Epithelial cell of proximal tubule (primary cell): ENCODE results near the gene POLR1A. TPM values are rescaled to one million over a fixed set of nuclear protein-coding genes. Genes with fewer than 3 reads are reported as not detected.

Experiments used
- DNase-seq: peaks from one replicate; pipeline ENCODE4 v3.0.0-alpha.2; 2011; ENCODE audit warnings: low read depth
- H3K4me3 ChIP-seq: 2 replicates; pipeline ENCODE4 v1.5.1; 2011; ENCODE audit warnings: low read depth, mild to moderate bottlenecking, low read length
- CTCF ChIP-seq: conservative IDR thresholded peaks from 2 replicates; pipeline ENCODE4 v1.5.1; 2012; ENCODE audit warnings: low read depth, mild to moderate bottlenecking, low read length
- total RNA-seq: library from RNA; depleted of rRNA; stranded (reverse); fragments of >200 nt; gene quantifications from 2 replicates; pipeline ENCODE4 v1.2.3, GENCODE V29; 2015

Gene POLR1A
- total RNA-seq, 1 donor from 2014 or later = 23.1 TPM

- TF ChIP-seq CTCF = no peak
- H3K4me3 ChIP-seq = no peak overlapping the region
- DNase-seq = no peak
Observed at GRCh38 chr2:86032861-86033595, 72.7 kb downstream of the POLR1A start.

GRCh38 chr2:86031606-86032005, 74.1 kb downstream of the POLR1A start:
- no peak overlapping the region for H3K4me3 ChIP-seq
- no peak for TF ChIP-seq CTCF
- DNase-seq = no peak

GRCh38 chr2:86031151-86031550, 74.5 kb downstream of the POLR1A start:
- TF ChIP-seq CTCF = no peak
- no peak for DNase-seq
- H3K4me3 ChIP-seq = no peak overlapping the region

- no peak for TF ChIP-seq CTCF
- DNase-seq = no peak
- H3K4me3 ChIP-seq = no peak overlapping the region
Observed at GRCh38 chr2:86029873-86030272, 75.8 kb downstream of the POLR1A start.

GRCh38 chr2:86028766-86029381, 76.8 kb downstream of the POLR1A start:
- DNase-seq = no peak
- TF ChIP-seq CTCF = no peak
- H3K4me3 ChIP-seq = no peak overlapping the region

GRCh38 chr2:86027922-86028765, 77.5 kb downstream of the POLR1A start:
- no peak overlapping the region for H3K4me3 ChIP-seq
- no peak for TF ChIP-seq CTCF
- no peak for DNase-seq
